ENCODE measurements around the gene YWHAQ. TPM values are rescaled to one million over a fixed set of nuclear protein-coding genes. Genes with fewer than 3 reads are reported as not detected.

YWHAQ gene
- total and polyA plus RNA-seq, 4 donors: 68.8 to 145 (median 88.0) TPM

DNA sequence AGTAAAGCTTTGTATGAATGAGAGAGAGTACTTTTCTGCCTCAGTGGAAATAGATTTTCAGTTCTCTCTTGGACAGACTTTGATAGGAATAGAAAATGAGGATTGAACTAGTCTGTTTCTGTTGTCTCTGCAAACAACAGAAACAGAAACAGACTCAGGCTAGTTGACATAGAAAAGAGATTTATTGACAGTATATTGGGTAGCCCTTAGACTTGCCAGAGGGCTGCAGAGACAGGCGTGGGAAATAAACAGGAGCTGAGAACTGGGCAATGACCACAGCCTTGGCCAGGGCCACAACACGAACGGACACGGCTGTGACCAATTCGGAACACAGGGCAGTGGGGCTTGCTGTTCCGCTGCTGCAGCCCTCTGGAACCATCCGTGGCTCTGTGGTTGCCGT is 30.5 kb upstream of the YWHAQ start:
- no peak for DNase-seq (ENCODE audit: low spot score)
- Histone ChIP-seq H3K27ac (ENCODE audit: low read depth in 1 of 2, low read length in 2 of 2) (no peak overlapping the region), H3K36me3 (ENCODE audit: control insufficient read depth in 4 of 4, insufficient read depth in 3 of 4, low read depth in 1 of 4, low read length in 3 of 4) (no peaks in the 10 kb centered on the region), H3K4me1 (ENCODE audit: control insufficient read depth in 4 of 4, insufficient read depth in 4 of 4, low read length in 3 of 4) (no peaks in the 10 kb centered on the region), H3K4me3 (ENCODE audit: low read depth in 1 of 3, low read length in 3 of 3) (no peak overlapping the region), H3K9me3 (ENCODE audit: control insufficient read depth in 4 of 4, low read length in 3 of 4) (no peaks in the 10 kb centered on the region), H3K27me3 (ENCODE audit: control insufficient read depth in 4 of 4, insufficient read depth in 4 of 4, low read length in 3 of 4) (no peaks in the 10 kb centered on the region), H3K9ac (ENCODE audit: low read depth in 1 of 2, low read length in 2 of 2) (no peak overlapping the region)
- 54% methylated on average over 8 of the region's 8 CpGs for WGBS
- TF ChIP-seq, protein P1, sequence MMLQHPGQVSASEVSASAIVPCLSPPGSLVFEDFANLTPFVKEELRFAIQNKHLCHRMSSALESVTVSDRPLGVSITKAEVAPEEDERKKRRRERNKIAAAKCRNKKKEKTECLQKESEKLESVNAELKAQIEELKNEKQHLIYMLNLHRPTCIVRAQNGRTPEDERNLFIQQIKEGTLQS (IDR thresholded peaks at IDR 0.05): no peak
- TF ChIP-seq YY1 (IDR thresholded peaks at IDR 0.05) (no peak), FOXA1 (IDR thresholded peaks at IDR 0.05) (no peak), NR2F2 (IDR thresholded peaks at IDR 0.05) (no peak), HNF4G (IDR thresholded peaks at IDR 0.05) (no peak), SP1 (IDR thresholded peaks at IDR 0.05) (no peak), JUND (IDR thresholded peaks at IDR 0.05) (no peak), EGR1 (IDR thresholded peaks at IDR 0.05; ENCODE audit: low read depth in 2 of 2) (no peak), TAF1 (conservative IDR thresholded peaks at IDR 0.05) (no peak), RAD21 (IDR thresholded peaks at IDR 0.05) (no peak)
- TF ChIP-seq, protein P2, sequence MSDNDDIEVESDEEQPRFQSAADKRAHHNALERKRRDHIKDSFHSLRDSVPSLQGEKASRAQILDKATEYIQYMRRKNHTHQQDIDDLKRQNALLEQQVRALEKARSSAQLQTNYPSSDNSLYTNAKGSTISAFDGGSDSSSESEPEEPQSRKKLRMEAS (IDR thresholded peaks at IDR 0.05): no peak

DNA sequence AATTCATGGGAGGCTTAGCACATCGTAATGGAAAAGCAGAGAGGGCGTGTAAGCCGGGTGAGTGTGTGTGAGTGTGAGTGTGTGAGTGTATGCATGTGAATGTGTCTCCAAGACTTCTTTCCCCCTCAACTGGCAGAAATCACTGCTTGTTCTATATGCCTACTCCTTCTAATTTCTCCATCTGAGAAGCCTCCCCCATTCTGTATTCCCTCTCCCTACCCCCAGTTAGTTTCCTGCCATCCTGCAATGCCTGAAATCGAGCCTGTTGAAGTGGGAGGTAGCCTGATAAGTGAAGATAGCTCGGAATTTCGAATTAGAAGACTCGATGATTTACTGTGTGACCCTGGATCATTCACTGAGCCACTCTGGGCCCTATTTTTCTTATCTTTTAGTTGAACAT is 30.0 kb upstream of the YWHAQ start:
- Histone ChIP-seq H3K4me3 (ENCODE audit: low read depth in 1 of 3, low read length in 3 of 3) (no peak overlapping the region), H3K9ac (ENCODE audit: low read depth in 1 of 2, low read length in 2 of 2) (no peak overlapping the region), H3K4me1 (ENCODE audit: control insufficient read depth in 4 of 4, insufficient read depth in 4 of 4, low read length in 3 of 4) (no peaks in the 10 kb centered on the region), H3K27ac (ENCODE audit: low read depth in 1 of 2, low read length in 2 of 2) (no peak overlapping the region), H3K27me3 (ENCODE audit: control insufficient read depth in 4 of 4, insufficient read depth in 4 of 4, low read length in 3 of 4) (no peaks in the 10 kb centered on the region), H3K9me3 (ENCODE audit: control insufficient read depth in 4 of 4, low read length in 3 of 4) (no peaks in the 10 kb centered on the region), H3K36me3 (ENCODE audit: control insufficient read depth in 4 of 4, insufficient read depth in 3 of 4, low read depth in 1 of 4, low read length in 3 of 4) (no peaks in the 10 kb centered on the region)
- 90% methylated on average over 7 of the region's 7 CpGs for WGBS
- DNase-seq (ENCODE audit: low spot score): no peak
- TF ChIP-seq, protein P3, sequence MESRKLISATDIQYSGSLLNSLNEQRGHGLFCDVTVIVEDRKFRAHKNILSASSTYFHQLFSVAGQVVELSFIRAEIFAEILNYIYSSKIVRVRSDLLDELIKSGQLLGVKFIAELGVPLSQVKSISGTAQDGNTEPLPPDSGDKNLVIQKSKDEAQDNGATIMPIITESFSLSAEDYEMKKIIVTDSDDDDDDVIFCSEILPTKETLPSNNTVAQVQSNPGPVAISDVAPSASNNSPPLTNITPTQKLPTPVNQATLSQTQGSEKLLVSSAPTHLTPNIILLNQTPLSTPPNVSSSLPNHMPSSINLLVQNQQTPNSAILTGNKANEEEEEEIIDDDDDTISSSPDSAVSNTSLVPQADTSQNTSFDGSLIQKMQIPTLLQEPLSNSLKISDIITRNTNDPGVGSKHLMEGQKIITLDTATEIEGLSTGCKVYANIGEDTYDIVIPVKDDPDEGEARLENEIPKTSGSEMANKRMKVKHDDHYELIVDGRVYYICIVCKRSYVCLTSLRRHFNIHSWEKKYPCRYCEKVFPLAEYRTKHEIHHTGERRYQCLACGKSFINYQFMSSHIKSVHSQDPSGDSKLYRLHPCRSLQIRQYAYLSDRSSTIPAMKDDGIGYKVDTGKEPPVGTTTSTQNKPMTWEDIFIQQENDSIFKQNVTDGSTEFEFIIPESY (IDR thresholded peaks at IDR 0.05): no peak
- TF ChIP-seq FOXA1 (IDR thresholded peaks at IDR 0.05): no peak
- TF ChIP-seq HNF4G (IDR thresholded peaks at IDR 0.05): no peak
- no peak for TF ChIP-seq NR2F2 (IDR thresholded peaks at IDR 0.05)
- TF ChIP-seq, protein P1 (IDR thresholded peaks at IDR 0.05): no peak
- no peak for TF ChIP-seq FOXA2 (IDR thresholded peaks at IDR 0.05)
- TF ChIP-seq RAD21 (IDR thresholded peaks at IDR 0.05): no peak
- no peak for TF ChIP-seq HNF4A (conservative IDR thresholded peaks at IDR 0.05)
- TF ChIP-seq, protein P4, sequence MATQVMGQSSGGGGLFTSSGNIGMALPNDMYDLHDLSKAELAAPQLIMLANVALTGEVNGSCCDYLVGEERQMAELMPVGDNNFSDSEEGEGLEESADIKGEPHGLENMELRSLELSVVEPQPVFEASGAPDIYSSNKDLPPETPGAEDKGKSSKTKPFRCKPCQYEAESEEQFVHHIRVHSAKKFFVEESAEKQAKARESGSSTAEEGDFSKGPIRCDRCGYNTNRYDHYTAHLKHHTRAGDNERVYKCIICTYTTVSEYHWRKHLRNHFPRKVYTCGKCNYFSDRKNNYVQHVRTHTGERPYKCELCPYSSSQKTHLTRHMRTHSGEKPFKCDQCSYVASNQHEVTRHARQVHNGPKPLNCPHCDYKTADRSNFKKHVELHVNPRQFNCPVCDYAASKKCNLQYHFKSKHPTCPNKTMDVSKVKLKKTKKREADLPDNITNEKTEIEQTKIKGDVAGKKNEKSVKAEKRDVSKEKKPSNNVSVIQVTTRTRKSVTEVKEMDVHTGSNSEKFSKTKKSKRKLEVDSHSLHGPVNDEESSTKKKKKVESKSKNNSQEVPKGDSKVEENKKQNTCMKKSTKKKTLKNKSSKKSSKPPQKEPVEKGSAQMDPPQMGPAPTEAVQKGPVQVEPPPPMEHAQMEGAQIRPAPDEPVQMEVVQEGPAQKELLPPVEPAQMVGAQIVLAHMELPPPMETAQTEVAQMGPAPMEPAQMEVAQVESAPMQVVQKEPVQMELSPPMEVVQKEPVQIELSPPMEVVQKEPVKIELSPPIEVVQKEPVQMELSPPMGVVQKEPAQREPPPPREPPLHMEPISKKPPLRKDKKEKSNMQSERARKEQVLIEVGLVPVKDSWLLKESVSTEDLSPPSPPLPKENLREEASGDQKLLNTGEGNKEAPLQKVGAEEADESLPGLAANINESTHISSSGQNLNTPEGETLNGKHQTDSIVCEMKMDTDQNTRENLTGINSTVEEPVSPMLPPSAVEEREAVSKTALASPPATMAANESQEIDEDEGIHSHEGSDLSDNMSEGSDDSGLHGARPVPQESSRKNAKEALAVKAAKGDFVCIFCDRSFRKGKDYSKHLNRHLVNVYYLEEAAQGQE (IDR thresholded peaks at IDR 0.05): no peak
- no peak for TF ChIP-seq TAF1 (conservative IDR thresholded peaks at IDR 0.05)
- no peak for TF ChIP-seq RXRA (IDR thresholded peaks at IDR 0.05)
- TF ChIP-seq GABPA (IDR thresholded peaks at IDR 0.05 in 1 of 2, conservative IDR thresholded peaks at IDR 0.05 in 1 of 2): no peak
- TF ChIP-seq JUND (IDR thresholded peaks at IDR 0.05): no peak
- no peak for TF ChIP-seq YY1 (IDR thresholded peaks at IDR 0.05)
- TF ChIP-seq SP1 (IDR thresholded peaks at IDR 0.05): no peak
- TF ChIP-seq EGR1 (IDR thresholded peaks at IDR 0.05; ENCODE audit: low read depth in 2 of 2): no peak
- TF ChIP-seq, protein P5, sequence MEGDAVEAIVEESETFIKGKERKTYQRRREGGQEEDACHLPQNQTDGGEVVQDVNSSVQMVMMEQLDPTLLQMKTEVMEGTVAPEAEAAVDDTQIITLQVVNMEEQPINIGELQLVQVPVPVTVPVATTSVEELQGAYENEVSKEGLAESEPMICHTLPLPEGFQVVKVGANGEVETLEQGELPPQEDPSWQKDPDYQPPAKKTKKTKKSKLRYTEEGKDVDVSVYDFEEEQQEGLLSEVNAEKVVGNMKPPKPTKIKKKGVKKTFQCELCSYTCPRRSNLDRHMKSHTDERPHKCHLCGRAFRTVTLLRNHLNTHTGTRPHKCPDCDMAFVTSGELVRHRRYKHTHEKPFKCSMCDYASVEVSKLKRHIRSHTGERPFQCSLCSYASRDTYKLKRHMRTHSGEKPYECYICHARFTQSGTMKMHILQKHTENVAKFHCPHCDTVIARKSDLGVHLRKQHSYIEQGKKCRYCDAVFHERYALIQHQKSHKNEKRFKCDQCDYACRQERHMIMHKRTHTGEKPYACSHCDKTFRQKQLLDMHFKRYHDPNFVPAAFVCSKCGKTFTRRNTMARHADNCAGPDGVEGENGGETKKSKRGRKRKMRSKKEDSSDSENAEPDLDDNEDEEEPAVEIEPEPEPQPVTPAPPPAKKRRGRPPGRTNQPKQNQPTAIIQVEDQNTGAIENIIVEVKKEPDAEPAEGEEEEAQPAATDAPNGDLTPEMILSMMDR (IDR thresholded peaks at IDR 0.05; ENCODE audit: low read depth, low read length, missing input control): no peak
- TF ChIP-seq, protein P2 (IDR thresholded peaks at IDR 0.05): no peak

Measured in liver (tissue), 9 donors.